BE2C (cell line): ENCODE data around the gene ABLIM2.

Experiments used
- DNase-seq: peaks from one replicate; pipeline ENCODE4 v3.0.0-alpha.2; 2020
- H3K27me3 ChIP-seq: fragments of 250-450 bp; sonication (Bioruptor Pico); 2 replicates; pipeline ENCODE4 v1.5.1; 2020; ENCODE audit warnings: mild to moderate bottlenecking
- H3K36me3 ChIP-seq: fragments of 250-450 bp; sonication (Bioruptor Pico); 2 replicates; pipeline ENCODE4 v1.5.1; 2020; ENCODE audit warnings: mild to moderate bottlenecking
- H3K4me1 ChIP-seq: fragments of 250-450 bp; sonication (Bioruptor Pico); 2 replicates; pipeline ENCODE4 v1.5.1; 2020
- H3K4me3 ChIP-seq: 2 replicates; pipeline ENCODE4 v1.5.1; 2011; ENCODE audit warnings: low read depth, low read length
- H3K9me3 ChIP-seq: fragments of 250-450 bp; sonication (Bioruptor Pico); 2 replicates; pipeline ENCODE4 v1.5.1; 2020
- CTCF ChIP-seq: IDR thresholded peaks from 2 replicates; pipeline ENCODE4 v1.5.1; 2012; ENCODE audit warnings: mild to moderate bottlenecking, low read depth, low read length

The ABLIM2 gene

DNA sequence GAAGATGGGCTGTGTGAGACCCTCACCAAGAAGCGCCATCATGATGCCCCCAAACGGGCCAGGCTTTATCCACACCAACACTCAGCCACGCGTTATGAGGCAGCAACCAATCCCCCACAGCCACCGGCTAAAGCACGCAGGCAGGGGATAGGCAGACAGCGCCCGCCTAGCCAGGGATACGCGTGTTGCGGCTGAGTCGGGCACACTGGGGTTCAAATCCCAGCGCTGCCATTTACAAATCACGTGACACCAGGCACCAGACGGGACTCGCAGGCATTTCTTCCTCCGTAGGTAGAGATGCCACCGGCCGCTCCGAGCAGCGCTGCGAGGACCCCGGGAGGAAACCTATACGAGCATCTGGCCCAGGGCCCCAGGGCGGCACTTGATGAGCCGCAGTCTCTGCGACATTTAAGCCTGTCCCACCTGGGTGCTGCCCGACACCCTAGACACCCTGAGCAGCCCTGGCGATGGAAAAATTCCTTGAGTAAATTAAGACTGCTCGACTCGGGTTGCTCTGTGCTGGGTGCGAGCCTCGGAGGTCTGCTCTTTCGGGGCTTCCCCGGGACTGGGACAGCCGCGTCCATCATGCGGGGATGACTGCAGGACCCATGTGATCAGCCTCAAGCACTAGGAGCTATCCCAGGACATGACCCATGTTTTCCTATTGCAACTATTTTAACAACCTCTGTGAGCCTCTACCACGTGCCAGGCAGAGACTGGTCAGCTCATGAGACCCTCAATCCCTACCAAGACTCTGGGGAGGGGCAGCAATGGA is 6.3 kb downstream of the ABLIM2 start:
- Histone ChIP-seq H3K36me3 (no peaks in the 10 kb centered on the region), H3K4me3 (no peak overlapping the region), H3K27me3 (no peaks in the 10 kb centered on the region), H3K9me3 (no peaks in the 10 kb centered on the region), H3K4me1 (no peaks in the 10 kb centered on the region)
- DNase-seq = no peak
- no peak for TF ChIP-seq CTCF

DNA sequence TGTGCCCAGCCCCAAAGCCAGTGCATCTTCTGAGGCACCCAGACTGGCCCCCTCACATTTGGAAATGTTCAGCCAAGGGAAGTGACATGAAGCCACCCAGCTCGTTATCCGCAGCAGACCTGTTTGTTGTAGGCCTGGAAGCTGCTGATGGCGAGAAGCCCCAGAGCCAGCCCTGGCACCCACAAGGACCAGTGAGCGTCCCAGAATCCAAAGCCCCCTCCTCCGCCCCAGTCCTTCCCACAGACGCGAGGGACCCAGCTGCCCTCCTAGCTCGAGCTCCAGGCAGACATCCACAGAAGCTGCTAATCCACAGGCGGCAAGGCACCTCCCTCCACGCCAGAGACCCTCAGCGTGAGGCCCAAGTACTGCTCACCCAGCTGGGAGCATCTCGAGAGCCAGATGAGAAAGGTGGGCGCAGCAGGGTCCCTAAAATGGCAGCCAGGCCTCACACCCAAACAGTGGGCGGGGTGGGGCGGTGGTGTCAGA is 7.4 kb downstream of the ABLIM2 start:
- no peaks in the 10 kb centered on the region for H3K9me3 ChIP-seq
- H3K4me1 ChIP-seq = no peaks in the 10 kb centered on the region
- H3K4me3 ChIP-seq = no peak overlapping the region
- no peaks in the 10 kb centered on the region for H3K36me3 ChIP-seq
- no peaks in the 10 kb centered on the region for H3K27me3 ChIP-seq
- no peak for DNase-seq
- no peak for TF ChIP-seq CTCF

DNA sequence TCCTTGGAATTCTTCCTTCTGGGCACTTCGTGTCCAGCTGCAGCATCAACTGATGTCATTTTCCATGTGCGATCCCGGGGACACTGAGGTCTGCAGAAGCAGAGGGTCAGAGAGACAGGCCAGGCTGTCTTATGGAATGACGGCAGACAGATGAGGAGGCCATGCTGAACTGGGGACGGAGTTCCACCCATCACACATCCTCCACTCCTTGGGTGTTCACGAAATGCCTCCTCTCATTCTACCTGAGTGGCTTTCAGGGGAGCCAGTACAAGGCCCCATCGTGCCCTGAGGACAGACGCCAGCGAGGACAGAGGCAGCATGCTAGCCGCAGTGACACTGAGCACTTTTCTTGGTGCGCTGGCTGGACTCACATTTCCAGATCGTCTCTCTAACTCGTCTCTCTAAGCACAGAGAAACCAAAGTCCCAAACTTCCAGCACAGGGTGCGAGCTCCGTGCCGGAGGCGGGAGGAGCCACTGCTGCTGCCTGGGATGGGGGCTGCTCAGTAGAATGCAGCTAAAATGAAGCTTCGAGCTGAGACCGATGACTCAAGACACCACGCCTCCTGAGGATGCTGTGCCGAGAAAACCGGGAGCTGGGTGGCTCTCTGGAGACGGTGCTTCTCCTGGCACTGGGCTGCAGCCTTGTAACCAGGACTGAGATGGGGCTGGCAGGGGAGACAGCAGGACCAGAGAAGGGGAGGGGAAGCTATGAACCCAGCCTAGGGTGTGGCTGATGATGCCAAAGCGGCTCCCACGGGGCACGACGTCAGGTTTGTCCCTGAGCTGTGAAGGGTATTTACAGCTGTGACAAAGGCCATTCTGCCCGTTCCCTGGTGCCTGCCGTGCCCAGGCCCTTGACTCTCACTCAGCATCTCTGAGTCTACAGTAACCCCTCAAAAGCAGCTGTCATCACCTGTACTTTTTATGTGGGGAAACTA is 8.2 kb downstream of the ABLIM2 start:
- Histone ChIP-seq H3K4me3 (no peak overlapping the region), H3K27me3 (no peaks in the 10 kb centered on the region), H3K4me1 (no peaks in the 10 kb centered on the region), H3K9me3 (no peaks in the 10 kb centered on the region), H3K36me3 (no peaks in the 10 kb centered on the region)
- no peak for TF ChIP-seq CTCF
- DNase-seq = no peak

DNA sequence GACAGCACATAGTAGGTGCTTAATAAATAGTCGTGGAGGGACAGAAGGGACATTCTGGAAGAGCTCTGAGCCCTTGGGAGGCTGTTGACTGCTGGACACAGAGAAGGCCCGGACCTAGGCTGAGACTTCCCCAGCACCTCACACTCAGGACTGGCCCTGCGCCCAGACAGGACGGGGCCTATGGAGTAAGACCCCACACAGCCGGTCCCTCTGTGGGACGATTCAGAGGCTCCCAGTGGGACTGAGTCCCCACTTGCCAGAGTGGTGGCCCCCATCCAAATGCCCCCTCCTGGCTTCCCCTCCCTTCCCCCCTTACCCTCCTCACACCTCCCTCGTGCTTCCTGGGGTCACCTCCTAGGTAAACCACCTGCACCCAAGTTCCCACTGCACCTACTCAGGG is 8.9 kb downstream of the ABLIM2 start:
- H3K27me3 ChIP-seq = no peaks in the 10 kb centered on the region

DNA sequence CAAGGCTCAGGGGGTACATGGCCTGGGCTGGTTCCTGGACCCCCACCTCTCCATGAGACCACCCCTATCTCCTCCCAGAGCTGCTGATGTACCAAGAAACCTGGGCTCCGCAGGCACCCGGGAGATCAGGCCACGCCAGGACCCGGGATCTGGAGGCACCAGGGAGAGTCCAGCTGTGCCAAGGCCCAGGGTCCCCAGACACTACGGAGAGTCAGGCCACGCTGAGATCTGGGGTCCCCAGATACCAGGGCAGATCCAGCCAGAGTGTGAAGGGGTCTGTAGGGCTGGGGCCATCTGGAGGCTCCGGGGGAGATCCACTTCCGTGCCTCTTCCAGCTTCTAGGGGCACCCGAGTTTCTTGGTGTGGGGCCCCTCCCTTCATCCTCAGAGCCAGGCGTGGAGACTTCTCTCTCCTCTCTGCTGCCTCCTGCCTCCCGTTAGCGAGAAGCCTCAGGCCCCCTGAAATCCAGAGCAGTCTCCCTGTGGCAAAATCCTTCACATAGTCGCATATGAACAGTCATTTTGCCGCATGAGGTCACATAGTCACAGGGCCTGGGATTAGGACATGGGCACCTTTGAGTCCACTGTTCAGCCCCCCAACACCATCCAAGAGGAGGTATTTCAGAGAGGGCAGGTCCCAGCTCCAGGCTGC is 9.7 kb downstream of the ABLIM2 start:
- no peaks in the 10 kb centered on the region for H3K27me3 ChIP-seq

More for the DNA sequence above, 8.9 kb downstream of the ABLIM2 start:
- TF ChIP-seq CTCF = no peak
- H3K36me3 ChIP-seq = no peaks in the 10 kb centered on the region
- H3K4me1 ChIP-seq = no peaks in the 10 kb centered on the region
- DNase-seq = no peak
- no peak overlapping the region for H3K4me3 ChIP-seq
- no peaks in the 10 kb centered on the region for H3K9me3 ChIP-seq

More for the DNA sequence above, 9.7 kb downstream of the ABLIM2 start:
- Histone ChIP-seq H3K9me3 (no peaks in the 10 kb centered on the region), H3K4me1 (no peaks in the 10 kb centered on the region), H3K36me3 (no peaks in the 10 kb centered on the region), H3K4me3 (no peak overlapping the region)
- DNase-seq = no peak
- TF ChIP-seq CTCF = no peak
